ENCODE measurements around the gene ABCA7.

GRCh38 chr19:1018932-1019615 is 20.8 kb upstream of the ABCA7 start:
- TF ChIP-seq POLR2A (IDR thresholded peaks at IDR 0.05; ENCODE audit: low read depth) = no peak
- TF ChIP-seq EP300 (IDR thresholded peaks at IDR 0.05) = no peak

All from esophagus muscularis mucosa (tissue), 2 donors.